Panc1 (cell line): ENCODE data around the gene PUSL1.

Source experiments
- POLR2AphosphoS5 ChIP-seq: IDR thresholded peaks from 2 replicates; pipeline ENCODE4 v1.6.1; 2012; ENCODE audit warnings: mild to moderate bottlenecking, low read depth, low read length, moderate library complexity
- SIN3A ChIP-seq: IDR thresholded peaks from 2 replicates; pipeline ENCODE4 v1.6.1; 2012; ENCODE audit warnings: low read depth, mild to moderate bottlenecking, low read length, moderate library complexity, borderline replicate concordance; ENCODE audit not compliant: insufficient read depth
- TF ChIP-seq, protein P1 (sequence below), 2 experiments: IDR thresholded peaks; 2 replicates each; pipeline ENCODE4 v1.6.1; 2011 to 2012; ENCODE audit warnings: low read depth in 2 of 2, control low read depth in 1 of 2, low read length in 1 of 2, mild to moderate bottlenecking in 1 of 2, moderate library complexity in 1 of 2; ENCODE audit not compliant: insufficient read depth in 1 of 2
- TF ChIP-seq, protein P2 (sequence below): fragments of 450-650 bp; IDR thresholded peaks from 2 replicates; pipeline ENCODE4 v1.5.1; 2017; ENCODE audit warnings: mild to moderate bottlenecking

DNA sequence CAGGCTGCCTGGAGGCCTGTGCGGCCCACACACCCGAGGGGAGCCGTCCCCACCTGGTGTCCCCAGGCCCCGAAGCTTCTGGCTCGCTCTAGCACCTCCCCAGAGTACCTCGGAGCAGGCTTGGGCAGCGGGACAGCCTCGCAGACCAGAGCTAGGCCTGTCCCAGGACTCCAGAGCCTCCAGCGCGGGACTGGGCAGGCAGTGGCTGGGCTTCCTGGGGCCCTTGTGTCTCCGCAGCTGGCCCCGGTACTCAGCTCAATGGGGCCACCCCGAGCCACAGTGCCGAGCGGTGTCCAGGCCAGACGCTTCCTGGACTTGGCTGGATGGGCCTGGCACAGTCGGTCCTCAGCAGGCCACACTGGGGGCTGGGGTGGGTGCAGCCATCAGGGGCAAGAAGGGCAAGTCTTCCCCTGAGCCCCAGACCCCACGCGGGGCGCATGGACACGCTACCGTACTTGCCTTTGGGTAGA is 23.3 kb upstream of the PUSL1 start:
- TF ChIP-seq SIN3A (no peak), POLR2AphosphoS5 (no peak)
- TF ChIP-seq, protein P1, sequence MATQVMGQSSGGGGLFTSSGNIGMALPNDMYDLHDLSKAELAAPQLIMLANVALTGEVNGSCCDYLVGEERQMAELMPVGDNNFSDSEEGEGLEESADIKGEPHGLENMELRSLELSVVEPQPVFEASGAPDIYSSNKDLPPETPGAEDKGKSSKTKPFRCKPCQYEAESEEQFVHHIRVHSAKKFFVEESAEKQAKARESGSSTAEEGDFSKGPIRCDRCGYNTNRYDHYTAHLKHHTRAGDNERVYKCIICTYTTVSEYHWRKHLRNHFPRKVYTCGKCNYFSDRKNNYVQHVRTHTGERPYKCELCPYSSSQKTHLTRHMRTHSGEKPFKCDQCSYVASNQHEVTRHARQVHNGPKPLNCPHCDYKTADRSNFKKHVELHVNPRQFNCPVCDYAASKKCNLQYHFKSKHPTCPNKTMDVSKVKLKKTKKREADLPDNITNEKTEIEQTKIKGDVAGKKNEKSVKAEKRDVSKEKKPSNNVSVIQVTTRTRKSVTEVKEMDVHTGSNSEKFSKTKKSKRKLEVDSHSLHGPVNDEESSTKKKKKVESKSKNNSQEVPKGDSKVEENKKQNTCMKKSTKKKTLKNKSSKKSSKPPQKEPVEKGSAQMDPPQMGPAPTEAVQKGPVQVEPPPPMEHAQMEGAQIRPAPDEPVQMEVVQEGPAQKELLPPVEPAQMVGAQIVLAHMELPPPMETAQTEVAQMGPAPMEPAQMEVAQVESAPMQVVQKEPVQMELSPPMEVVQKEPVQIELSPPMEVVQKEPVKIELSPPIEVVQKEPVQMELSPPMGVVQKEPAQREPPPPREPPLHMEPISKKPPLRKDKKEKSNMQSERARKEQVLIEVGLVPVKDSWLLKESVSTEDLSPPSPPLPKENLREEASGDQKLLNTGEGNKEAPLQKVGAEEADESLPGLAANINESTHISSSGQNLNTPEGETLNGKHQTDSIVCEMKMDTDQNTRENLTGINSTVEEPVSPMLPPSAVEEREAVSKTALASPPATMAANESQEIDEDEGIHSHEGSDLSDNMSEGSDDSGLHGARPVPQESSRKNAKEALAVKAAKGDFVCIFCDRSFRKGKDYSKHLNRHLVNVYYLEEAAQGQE (IDR thresholded peaks at IDR 0.05; ENCODE audit: insufficient read depth in 1 of 2, low read depth in 2 of 2, low read length in 1 of 2), result no peak
- TF ChIP-seq, protein P2, sequence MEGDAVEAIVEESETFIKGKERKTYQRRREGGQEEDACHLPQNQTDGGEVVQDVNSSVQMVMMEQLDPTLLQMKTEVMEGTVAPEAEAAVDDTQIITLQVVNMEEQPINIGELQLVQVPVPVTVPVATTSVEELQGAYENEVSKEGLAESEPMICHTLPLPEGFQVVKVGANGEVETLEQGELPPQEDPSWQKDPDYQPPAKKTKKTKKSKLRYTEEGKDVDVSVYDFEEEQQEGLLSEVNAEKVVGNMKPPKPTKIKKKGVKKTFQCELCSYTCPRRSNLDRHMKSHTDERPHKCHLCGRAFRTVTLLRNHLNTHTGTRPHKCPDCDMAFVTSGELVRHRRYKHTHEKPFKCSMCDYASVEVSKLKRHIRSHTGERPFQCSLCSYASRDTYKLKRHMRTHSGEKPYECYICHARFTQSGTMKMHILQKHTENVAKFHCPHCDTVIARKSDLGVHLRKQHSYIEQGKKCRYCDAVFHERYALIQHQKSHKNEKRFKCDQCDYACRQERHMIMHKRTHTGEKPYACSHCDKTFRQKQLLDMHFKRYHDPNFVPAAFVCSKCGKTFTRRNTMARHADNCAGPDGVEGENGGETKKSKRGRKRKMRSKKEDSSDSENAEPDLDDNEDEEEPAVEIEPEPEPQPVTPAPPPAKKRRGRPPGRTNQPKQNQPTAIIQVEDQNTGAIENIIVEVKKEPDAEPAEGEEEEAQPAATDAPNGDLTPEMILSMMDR, result no peak
